Measurements from ENCODE around the gene ZSCAN10. TPM values are rescaled to one million over a fixed set of nuclear protein-coding genes. Genes with fewer than 3 reads are reported as not detected.
"Not testable (repeated sequence)": the region's sequence is repeated elsewhere in the genome, so short reads cannot be mapped to it uniquely, and the experiment has no call there.

ZSCAN10 gene
- total RNA-seq, 1 donor from 2014 or later: 0.74 TPM

GRCh38 chr16:3085868-3086595 lies 13.1 kb downstream of the ZSCAN10 start:
- no peak overlapping the region for H3K4me3 Mint-ChIP-seq (ENCODE audit: unreplicated experiment)
- H3K4me1 Mint-ChIP-seq (ENCODE audit: low read depth, unreplicated experiment): peaks cover 8% of the 10 kb centered on the region
- DNase-seq: no peak
- peaks cover 2% of the 10 kb centered on the region for H3K27me3 Mint-ChIP-seq (ENCODE audit: unreplicated experiment)
- TF ChIP-seq, protein P1, sequence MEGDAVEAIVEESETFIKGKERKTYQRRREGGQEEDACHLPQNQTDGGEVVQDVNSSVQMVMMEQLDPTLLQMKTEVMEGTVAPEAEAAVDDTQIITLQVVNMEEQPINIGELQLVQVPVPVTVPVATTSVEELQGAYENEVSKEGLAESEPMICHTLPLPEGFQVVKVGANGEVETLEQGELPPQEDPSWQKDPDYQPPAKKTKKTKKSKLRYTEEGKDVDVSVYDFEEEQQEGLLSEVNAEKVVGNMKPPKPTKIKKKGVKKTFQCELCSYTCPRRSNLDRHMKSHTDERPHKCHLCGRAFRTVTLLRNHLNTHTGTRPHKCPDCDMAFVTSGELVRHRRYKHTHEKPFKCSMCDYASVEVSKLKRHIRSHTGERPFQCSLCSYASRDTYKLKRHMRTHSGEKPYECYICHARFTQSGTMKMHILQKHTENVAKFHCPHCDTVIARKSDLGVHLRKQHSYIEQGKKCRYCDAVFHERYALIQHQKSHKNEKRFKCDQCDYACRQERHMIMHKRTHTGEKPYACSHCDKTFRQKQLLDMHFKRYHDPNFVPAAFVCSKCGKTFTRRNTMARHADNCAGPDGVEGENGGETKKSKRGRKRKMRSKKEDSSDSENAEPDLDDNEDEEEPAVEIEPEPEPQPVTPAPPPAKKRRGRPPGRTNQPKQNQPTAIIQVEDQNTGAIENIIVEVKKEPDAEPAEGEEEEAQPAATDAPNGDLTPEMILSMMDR (IDR thresholded peaks at IDR 0.05; ENCODE audit: partially characterized antibody, unreplicated experiment): no peak
- peaks cover 2% of the 10 kb centered on the region for H3K36me3 Mint-ChIP-seq (ENCODE audit: unreplicated experiment)
- H3K27ac Mint-ChIP-seq (ENCODE audit: unreplicated experiment): no peak overlapping the region
- peaks cover 9% of the 10 kb centered on the region for H3K9me3 Mint-ChIP-seq (ENCODE audit: unreplicated experiment)

DNA sequence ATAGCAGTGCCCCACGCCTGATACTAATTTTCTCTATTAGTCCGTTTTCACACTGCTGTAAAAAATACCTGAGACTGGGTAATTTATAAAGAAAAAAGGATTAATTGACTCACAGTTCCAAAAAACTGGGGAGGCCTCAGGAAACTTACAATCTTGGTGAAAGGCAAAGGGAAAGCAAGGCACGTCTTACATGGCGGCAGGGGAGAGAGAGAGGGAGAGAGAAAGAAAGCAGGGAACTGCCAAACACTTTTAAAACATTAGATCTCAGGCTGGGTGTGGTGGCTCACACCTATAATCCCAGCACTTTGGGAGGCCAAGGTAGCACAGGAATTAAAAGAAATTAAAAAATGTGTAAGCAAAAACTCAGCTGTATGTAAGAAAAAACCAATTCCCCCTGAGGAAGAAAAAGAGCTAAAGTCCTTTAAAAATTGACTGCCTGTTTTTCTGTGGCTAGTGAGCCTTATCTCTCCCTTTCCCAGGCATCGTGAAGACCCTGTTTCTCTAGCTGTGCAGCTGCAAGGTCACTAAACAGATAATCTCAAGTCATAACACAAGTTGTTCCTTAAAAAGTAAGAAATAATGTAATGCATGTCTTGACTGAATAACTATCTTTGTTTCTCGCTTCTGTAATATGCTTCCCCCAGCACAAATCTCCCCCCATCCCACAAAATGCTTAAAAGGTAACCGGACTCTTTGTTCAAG lies 14.0 kb downstream of the ZSCAN10 start:
- Mint-ChIP-seq H3K9me3 (ENCODE audit: unreplicated experiment) (peaks cover 7% of the 10 kb centered on the region), H3K27ac (ENCODE audit: unreplicated experiment) (no peak overlapping the region), H3K4me1 (ENCODE audit: low read depth, unreplicated experiment) (peaks cover 8% of the 10 kb centered on the region), H3K36me3 (ENCODE audit: unreplicated experiment) (peaks cover 5% of the 10 kb centered on the region), H3K27me3 (ENCODE audit: unreplicated experiment) (peaks cover 5% of the 10 kb centered on the region), H3K4me3 (ENCODE audit: unreplicated experiment) (no peak overlapping the region)
- TF ChIP-seq, protein P1 (IDR thresholded peaks at IDR 0.05; ENCODE audit: partially characterized antibody, unreplicated experiment): no peak
- DNase-seq: no peak

GRCh38 chr16:3084491-3084890 lies 14.6 kb downstream of the ZSCAN10 start:
- no peak overlapping the region for H3K27ac Mint-ChIP-seq (ENCODE audit: unreplicated experiment)
- peaks cover 8% of the 10 kb centered on the region for H3K4me1 Mint-ChIP-seq (ENCODE audit: low read depth, unreplicated experiment)
- peaks cover 7% of the 10 kb centered on the region for H3K9me3 Mint-ChIP-seq (ENCODE audit: unreplicated experiment)
- no peak overlapping the region for H3K4me3 Mint-ChIP-seq (ENCODE audit: unreplicated experiment)
- TF ChIP-seq, protein P1 (IDR thresholded peaks at IDR 0.05; ENCODE audit: partially characterized antibody, unreplicated experiment): no peak
- no peak for DNase-seq
- peaks cover 5% of the 10 kb centered on the region for H3K36me3 Mint-ChIP-seq (ENCODE audit: unreplicated experiment)
- peaks cover 5% of the 10 kb centered on the region for H3K27me3 Mint-ChIP-seq (ENCODE audit: unreplicated experiment)

DNA sequence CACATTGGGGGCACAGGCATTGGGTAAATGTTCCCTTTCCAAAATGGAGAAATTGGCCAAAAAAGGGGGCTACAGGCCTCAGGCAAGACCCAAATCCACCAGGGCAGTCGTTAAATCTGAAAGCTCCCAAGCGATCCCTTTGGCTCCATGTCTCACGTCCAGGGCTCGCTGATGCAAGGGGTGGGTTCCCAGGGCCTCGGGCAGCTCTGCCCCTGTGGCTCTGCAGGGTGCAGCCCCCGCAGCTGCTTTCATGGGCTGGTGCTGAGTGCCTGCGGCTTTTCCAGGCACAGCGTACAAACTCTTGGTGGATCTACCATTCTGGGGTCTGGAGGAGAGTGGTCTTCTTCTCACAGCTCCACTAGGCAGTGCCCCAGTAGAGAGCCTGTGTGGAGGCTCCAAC lies 15.7 kb downstream of the ZSCAN10 start:
- not testable (repeated sequence) for H3K9me3 Mint-ChIP-seq (ENCODE audit: unreplicated experiment); DNase-seq; H3K4me1 Mint-ChIP-seq (ENCODE audit: low read depth, unreplicated experiment); H3K27me3 Mint-ChIP-seq (ENCODE audit: unreplicated experiment); H3K4me3 Mint-ChIP-seq (ENCODE audit: unreplicated experiment); H3K36me3 Mint-ChIP-seq (ENCODE audit: unreplicated experiment); H3K27ac Mint-ChIP-seq (ENCODE audit: unreplicated experiment)

- H3K4me1 Mint-ChIP-seq (ENCODE audit: low read depth, unreplicated experiment); DNase-seq; H3K9me3 Mint-ChIP-seq (ENCODE audit: unreplicated experiment); H3K27ac Mint-ChIP-seq (ENCODE audit: unreplicated experiment); H3K4me3 Mint-ChIP-seq (ENCODE audit: unreplicated experiment); H3K27me3 Mint-ChIP-seq (ENCODE audit: unreplicated experiment); H3K36me3 Mint-ChIP-seq (ENCODE audit: unreplicated experiment): not testable (repeated sequence)
These were observed 17.1 kb downstream of the ZSCAN10 start for GRCh38 chr16:3081957-3082356.

GRCh38 chr16:3080024-3080423 lies 19.1 kb downstream of the ZSCAN10 start:
- Mint-ChIP-seq H3K36me3 (ENCODE audit: unreplicated experiment) (peaks cover 5% of the 10 kb centered on the region), H3K9me3 (ENCODE audit: unreplicated experiment) (peaks cover 1% of the 10 kb centered on the region), H3K4me3 (ENCODE audit: unreplicated experiment) (no peak overlapping the region), H3K4me1 (ENCODE audit: low read depth, unreplicated experiment) (no peaks in the 10 kb centered on the region), H3K27me3 (ENCODE audit: unreplicated experiment) (peaks cover 8% of the 10 kb centered on the region), H3K27ac (ENCODE audit: unreplicated experiment) (no peak overlapping the region)
- TF ChIP-seq, protein P1 (IDR thresholded peaks at IDR 0.05; ENCODE audit: partially characterized antibody, unreplicated experiment): no peak
- DNase-seq: no peak
